Measurements from ENCODE around the gene DNM1.

GRCh38 chr9:128208386-128208785 lies 5.2 kb downstream of the DNM1 start:
- TF ChIP-seq CTCF (IDR thresholded peaks at IDR 0.05) (no peak), POLR2AphosphoS5 (IDR thresholded peaks at IDR 0.05; ENCODE audit: insufficient read depth in 1 of 2, low read depth in 1 of 2) (no peak)
